K562 (cell line): ENCODE data around the gene ACBD5. TPM values are rescaled to one million over a fixed set of nuclear protein-coding genes. Genes with fewer than 3 reads are reported as not detected.

Source experiments
- BHLHE40 ChIP-seq: IDR thresholded peaks from 2 replicates; pipeline ENCODE4 v1.6.1; 2011; ENCODE audit warnings: low read length, improper control_type of control experiment
- NR4A1 ChIP-seq, 2 experiments: fragments of 250-450 bp in 1 of 2; fragments of 450-650 bp in 1 of 2; sonication (Bioruptor Pico) in 1 of 2; IDR thresholded peaks; 2 replicates each; pipeline versions ENCODE4 v1.4.0 to v1.6.1; 2016 to 2020; ENCODE audit warnings: mild to moderate bottlenecking in 2 of 2, missing compliant biosample characterization in 1 of 2, missing genetic modification characterization in 1 of 2, moderate library complexity in 1 of 2
- NUFIP1 ChIP-seq: fragments of 450-650 bp; IDR thresholded peaks from 2 replicates; pipeline ENCODE4 v1.6.1; 2018; ENCODE audit not compliant: partially characterized antibody
- PHF8 ChIP-seq: fragments of 200-600 bp; sonication (generic); IDR thresholded peaks from 2 replicates; pipeline ENCODE4 v1.6.1; 2012; ENCODE audit warnings: mixed run types, mild to moderate bottlenecking, inconsistent platforms, low read length, moderate library complexity, borderline replicate concordance
- SMAD4 ChIP-seq: fragments of 250-450 bp; sonication (Bioruptor Pico); conservative IDR thresholded peaks from 2 replicates; pipeline ENCODE4 v1.8.0; 2021; ENCODE audit warnings: inconsistent platforms, mild to moderate bottlenecking, moderate library complexity
- SUPT5H ChIP-seq: fragments of 450-650 bp; IDR thresholded peaks from 2 replicates; pipeline ENCODE4 v1.6.1; 2016
- TAF1 ChIP-seq: IDR thresholded peaks from 2 replicates; pipeline ENCODE4 v1.6.1; 2011; ENCODE audit warnings: mild to moderate bottlenecking, low read length, moderate library complexity; ENCODE audit not compliant: insufficient read depth, control insufficient read depth, severe bottlenecking; ENCODE audit errors: extremely low read depth
- ZNF431 ChIP-seq: sonication (generic); formaldehyde crosslinking; IDR thresholded peaks from 2 replicates; pipeline ENCODE4 v1.8.0; 2022; ENCODE audit warnings: mild to moderate bottlenecking, missing genetic modification reagents
- polyA plus RNA-seq, 8 experiments: library from polyadenylated mRNA; depleted of rRNA in 4 of 8; stranded (reverse) in 5 of 8; unstranded in 3 of 8; fragments of >200 nt; fragmentation: Nextera tagmentation in 2 of 8; fragmentation: Illumina TruSeq in 1 of 8; extraction: Ambion mirVana in 2 of 8; extraction: Trizol in 1 of 8; gene quantifications; 2 replicates each; pipeline versions ENCODE4 v1.2.1 to v1.2.3, GENCODE V29; 2011 to 2014; ENCODE audit warnings: inconsistent platforms in 1 of 8, missing spikeins in 1 of 8
- total RNA-seq, 7 experiments: library from RNA; depleted of rRNA in 6 of 7; stranded (reverse); fragments of >200 nt in 6 of 7; fragmentation: Illumina TruSeq in 2 of 7; extraction: Trizol in 2 of 7; gene quantifications; 2 replicates each; pipeline versions ENCODE4 v1.2.1 to v1.2.3, GENCODE V29; 2011 to 2021; ENCODE audit warnings: low replicate concordance in 1 of 7
- TF ChIP-seq, protein P1 (sequence below): sonication (generic); formaldehyde crosslinking; IDR thresholded peaks from 2 replicates; pipeline ENCODE4 v1.8.0; 2023; ENCODE audit warnings: missing genetic modification reagents, mild to moderate bottlenecking, borderline replicate concordance
- TF ChIP-seq, protein P2 (sequence below): fragments of 250-450 bp; sonication (Bioruptor Pico); IDR thresholded peaks from 2 replicates; pipeline ENCODE4 v1.5.0; 2022; ENCODE audit warnings: mild to moderate bottlenecking

The ACBD5 gene
- total and polyA plus RNA-seq, 9 of the 15 experiments (the other 6 are each of a cell fraction or from before 2014, with no cell fraction given) = 1.5 to 10.3 (median 7.8) TPM

DNA sequence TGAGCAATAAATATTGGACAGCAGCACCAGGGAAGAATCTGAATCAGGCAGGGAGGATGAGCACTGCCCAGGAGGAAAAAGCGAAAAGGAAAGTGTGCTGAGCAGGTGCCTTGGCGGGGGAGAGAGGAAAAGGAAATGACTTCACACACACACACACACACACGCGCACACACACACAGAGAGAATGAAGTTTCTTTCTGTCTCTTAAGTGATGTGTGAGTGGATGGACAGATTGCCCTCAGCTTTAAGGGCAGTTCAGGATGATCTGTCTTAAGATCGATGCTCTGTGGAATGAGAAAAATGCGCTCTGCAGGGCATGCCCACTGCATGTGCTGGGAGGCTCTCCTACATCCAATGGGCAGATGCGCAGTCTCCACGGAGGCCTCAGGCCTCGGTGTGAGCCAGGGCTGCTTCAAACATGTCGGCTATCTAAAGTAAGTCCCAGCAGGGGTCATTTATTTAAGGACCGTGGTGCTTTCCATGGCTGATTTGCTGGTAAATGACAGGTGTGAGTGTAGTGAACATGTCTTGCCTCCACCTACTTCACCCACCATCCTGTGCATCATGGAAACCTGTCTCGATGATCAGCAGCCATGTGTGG, 2.5 kb upstream of the ACBD5 start (continued):
- TF ChIP-seq, protein P1, sequence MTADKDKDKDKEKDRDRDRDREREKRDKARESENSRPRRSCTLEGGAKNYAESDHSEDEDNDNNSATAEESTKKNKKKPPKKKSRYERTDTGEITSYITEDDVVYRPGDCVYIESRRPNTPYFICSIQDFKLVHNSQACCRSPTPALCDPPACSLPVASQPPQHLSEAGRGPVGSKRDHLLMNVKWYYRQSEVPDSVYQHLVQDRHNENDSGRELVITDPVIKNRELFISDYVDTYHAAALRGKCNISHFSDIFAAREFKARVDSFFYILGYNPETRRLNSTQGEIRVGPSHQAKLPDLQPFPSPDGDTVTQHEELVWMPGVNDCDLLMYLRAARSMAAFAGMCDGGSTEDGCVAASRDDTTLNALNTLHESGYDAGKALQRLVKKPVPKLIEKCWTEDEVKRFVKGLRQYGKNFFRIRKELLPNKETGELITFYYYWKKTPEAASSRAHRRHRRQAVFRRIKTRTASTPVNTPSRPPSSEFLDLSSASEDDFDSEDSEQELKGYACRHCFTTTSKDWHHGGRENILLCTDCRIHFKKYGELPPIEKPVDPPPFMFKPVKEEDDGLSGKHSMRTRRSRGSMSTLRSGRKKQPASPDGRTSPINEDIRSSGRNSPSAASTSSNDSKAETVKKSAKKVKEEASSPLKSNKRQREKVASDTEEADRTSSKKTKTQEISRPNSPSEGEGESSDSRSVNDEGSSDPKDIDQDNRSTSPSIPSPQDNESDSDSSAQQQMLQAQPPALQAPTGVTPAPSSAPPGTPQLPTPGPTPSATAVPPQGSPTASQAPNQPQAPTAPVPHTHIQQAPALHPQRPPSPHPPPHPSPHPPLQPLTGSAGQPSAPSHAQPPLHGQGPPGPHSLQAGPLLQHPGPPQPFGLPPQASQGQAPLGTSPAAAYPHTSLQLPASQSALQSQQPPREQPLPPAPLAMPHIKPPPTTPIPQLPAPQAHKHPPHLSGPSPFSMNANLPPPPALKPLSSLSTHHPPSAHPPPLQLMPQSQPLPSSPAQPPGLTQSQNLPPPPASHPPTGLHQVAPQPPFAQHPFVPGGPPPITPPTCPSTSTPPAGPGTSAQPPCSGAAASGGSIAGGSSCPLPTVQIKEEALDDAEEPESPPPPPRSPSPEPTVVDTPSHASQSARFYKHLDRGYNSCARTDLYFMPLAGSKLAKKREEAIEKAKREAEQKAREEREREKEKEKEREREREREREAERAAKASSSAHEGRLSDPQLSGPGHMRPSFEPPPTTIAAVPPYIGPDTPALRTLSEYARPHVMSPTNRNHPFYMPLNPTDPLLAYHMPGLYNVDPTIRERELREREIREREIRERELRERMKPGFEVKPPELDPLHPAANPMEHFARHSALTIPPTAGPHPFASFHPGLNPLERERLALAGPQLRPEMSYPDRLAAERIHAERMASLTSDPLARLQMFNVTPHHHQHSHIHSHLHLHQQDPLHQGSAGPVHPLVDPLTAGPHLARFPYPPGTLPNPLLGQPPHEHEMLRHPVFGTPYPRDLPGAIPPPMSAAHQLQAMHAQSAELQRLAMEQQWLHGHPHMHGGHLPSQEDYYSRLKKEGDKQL (CRISPR knock-in tag) = 0 out of 2 replicates have a peak, but pooled peaks have one; percentile 53
- TF ChIP-seq BHLHE40 (peak; percentile 68; the same call in 1 of the 2 replicates), SUPT5H (peak; percentile 19; the same call in 1 of the 2 replicates), NUFIP1 (no peak), PHF8 (peak; percentile 37; the same call in 1 of the 2 replicates), TAF1 (peak; percentile 28), ZNF431 (CRISPR knock-in tag) (0 out of 2 replicates have a peak, but pooled peaks have one; percentile 22), SMAD4 (CRISPR knock-in tag) (0 out of 2 replicates have a peak, but pooled peaks have one; percentile 12), NR4A1 (CRISPR knock-in tag; IDR thresholded peaks at IDR 0.05) (no peak), NR4A1 (tag; IDR thresholded peaks at IDR 0.05) (peak; percentile 37; the same call in 1 of the 2 replicates)
- TF ChIP-seq, protein P2, sequence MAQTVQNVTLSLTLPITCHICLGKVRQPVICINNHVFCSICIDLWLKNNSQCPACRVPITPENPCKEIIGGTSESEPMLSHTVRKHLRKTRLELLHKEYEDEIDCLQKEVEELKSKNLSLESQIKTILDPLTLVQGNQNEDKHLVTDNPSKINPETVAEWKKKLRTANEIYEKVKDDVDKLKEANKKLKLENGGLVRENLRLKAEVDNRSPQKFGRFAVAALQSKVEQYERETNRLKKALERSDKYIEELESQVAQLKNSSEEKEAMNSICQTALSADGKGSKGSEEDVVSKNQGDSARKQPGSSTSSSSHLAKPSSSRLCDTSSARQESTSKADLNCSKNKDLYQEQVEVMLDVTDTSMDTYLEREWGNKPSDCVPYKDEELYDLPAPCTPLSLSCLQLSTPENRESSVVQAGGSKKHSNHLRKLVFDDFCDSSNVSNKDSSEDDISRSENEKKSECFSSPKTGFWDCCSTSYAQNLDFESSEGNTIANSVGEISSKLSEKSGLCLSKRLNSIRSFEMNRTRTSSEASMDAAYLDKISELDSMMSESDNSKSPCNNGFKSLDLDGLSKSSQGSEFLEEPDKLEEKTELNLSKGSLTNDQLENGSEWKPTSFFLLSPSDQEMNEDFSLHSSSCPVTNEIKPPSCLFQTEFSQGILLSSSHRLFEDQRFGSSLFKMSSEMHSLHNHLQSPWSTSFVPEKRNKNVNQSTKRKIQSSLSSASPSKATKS (CRISPR knock-in tag) = no peak
